GM19438 (cell line): ENCODE measurements around the gene C17orf67.
"Not testable (repeated sequence)": the region's sequence is repeated elsewhere in the genome, so short reads cannot be mapped to it uniquely, and the experiment has no call there.

Experiments
- ATAC-seq: cut with Tn5 transposase; IDR thresholded peaks from one replicate; pipeline ENCODE4 v1.9.1; 2021; ENCODE audit warnings: low read depth; ENCODE audit not compliant: unreplicated experiment

C17orf67 gene

DNA sequence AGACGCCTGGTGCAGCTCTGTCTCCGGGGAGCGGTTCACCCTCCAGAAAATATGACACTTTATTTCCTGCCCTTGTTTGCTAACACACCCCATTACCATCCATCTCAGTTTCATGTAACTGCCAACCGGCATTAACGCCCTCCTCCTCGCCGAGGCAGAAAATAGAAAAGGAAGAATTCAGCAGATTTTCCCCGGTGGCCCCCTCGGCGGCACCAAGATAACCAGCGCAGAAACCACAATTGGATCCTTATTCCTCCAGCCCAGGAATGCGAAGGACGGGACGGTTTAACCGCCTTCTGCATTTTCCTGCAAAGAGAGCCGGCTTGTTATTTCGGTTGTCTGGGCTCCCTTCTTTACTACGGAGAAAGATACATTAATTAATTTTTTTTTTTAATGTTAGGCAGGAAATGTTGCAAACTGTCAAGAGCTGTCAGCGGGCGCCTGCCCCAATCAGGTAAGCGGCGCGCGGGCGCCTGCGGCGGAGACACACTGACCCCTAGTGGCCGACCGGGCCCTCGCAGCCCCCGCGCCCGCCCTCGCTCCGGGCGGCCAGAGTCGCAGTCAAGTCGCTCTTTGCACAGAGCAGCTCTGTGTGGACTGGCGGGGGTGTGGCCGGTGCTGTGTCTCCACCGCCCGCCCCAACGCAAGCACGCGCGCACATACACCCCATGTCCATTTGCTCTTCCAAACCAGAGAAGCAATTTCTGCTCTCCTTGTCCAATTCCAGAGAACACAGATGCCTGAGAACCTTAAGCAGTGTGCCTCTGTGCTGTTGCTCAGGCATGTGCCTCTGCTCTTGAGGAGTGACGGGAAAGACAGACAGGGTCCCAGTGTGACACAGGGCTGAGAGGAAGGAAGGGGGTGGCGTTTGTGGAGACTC is 53.6 kb downstream of the C17orf67 start:
- ATAC-seq, result peak; percentile 89

GRCh38 chr17:56779322-56779721 is 54.4 kb downstream of the C17orf67 start:
- no peak for ATAC-seq

- no peak for ATAC-seq
Measured at GRCh38 chr17:56778898-56779297, 54.8 kb downstream of the C17orf67 start.

DNA sequence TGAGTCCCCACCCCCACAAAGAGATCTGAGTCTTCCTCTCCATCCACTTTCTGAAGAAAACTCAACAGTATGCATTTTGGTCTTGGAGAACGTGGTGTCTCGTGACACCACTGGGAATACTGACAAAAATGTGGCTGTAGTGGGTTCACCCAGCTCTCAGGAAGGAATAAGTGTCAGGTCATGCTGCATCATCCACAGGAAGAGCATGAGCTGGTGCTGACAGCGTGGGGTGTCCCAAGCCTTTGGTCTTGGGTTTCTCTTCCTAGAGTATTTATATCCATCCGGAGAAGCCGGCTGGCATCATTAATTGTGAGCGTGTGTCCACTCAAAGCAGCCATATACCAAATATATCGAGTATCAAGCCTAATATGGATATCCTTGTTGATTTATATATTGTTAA is 55.9 kb downstream of the C17orf67 start:
- ATAC-seq, result no peak

DNA sequence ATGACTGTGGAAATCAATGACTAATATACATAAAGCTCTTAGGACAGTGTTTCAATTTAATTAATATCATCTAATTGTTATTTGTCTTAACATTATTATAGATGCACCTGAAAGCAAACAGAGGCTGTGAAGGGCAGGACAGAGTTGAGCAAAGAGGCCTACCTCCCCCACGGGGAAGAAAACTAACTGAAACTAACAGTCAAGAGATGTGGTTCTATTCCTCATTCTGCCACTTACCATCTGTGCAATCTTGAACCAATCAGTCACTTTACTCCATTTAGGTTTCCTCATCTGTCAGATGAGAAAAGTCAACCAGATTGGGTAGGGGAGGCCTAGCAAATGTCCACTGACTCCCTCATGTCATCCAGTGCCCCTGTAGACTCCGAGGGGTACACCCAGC is 59.1 kb downstream of the C17orf67 start:
- ATAC-seq, result no peak

DNA sequence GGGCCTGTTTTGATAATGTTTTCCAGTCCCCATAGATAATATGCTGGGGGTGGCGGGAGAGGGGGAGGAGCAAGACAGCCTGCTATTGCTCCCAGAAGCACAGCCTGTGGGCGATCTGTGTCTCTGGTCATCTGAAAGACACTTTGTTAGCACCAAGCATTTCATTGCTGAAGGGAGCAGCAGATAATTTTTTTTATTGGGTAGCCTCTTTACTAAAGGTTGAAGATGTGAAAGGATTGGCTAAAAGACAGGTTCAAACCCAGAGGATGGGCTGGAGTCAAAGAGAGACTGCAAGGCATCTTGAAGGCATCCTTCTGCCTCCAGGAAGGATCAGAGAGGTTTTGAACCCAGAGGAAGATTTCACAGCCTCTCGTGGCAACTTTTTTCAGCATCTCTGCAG is 60.6 kb downstream of the C17orf67 start:
- no peak for ATAC-seq

DNA sequence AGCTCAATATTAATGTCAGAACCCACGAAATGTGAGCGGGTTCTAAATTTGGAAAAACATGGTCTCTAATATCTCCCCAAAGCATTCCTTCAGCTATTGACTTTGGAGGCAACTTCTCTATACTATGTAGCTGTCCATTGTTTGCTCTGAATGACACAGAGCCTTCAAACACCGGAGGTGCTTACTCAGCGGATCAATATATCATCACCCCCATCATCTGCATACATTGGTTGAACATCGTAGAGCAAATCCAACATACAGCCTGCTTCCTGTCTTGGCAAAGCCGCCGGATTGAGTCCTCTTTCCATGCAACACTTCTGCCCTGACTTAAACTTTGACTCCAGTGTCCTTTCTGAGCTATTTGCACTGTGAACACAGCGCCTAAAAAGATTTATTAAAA is 61.3 kb downstream of the C17orf67 start:
- ATAC-seq, result no peak

GRCh38 chr17:56771975-56772374 is 61.7 kb downstream of the C17orf67 start:
- no peak for ATAC-seq

DNA sequence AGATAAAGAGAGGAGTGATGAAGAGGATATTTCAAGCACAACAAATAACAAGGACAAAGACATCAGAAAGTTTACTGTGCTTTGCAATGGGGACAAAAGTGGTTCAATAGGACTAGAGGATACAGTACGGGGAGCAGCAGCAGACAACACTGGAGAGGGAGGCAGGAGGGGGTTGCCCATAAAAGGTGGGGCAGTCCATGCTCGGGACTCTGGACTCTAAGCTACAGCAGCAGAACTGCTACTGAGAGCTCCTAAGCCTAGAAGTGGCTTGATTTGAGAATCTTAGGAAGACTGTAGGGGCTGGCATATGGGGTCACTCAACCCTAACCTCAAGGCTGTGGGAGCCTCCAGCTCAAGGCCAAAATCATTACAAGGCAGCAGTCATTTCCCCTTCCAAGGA is 62.2 kb downstream of the C17orf67 start:
- no peak for ATAC-seq

DNA sequence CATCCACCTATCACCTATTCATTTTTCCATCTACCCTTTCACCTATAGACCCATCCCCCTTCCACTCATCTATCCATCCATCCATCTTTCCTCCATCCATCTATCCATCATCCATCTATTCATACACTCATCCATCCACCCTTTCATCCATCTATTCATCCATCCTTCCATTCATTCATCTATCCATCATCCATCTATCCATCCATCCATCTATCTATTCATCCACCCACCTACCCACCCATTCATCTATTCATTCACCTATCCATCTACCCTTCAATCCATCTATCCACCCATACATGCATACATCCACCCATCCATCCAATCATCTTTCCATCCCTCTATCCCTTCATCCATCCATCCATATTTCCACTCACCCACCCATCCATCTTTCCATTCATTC is 63.3 kb downstream of the C17orf67 start:
- ATAC-seq, result no peak

GRCh38 chr17:56765449-56765848 is 68.3 kb downstream of the C17orf67 start:
- no peak for ATAC-seq

DNA sequence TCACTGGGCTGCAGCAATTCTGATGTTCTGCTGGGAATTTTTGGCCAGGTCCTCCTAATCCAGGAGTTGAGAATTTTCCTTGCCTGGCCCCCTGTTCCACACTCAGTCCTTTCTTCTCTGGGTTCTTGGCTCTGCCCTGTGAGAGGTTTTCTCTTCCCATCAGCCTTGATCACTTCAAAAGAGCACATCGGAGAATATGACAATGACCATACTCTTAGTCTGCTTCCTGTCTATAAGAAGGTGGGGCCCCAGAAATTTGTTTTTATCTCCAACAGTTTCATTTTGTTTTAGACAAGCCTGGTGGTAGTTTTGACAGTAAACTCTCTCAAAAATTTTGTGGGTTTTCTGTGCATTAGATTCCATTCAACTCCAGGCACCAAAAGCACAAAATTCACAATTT is 70.7 kb downstream of the C17orf67 start:
- no peak for ATAC-seq

GRCh38 chr17:56762144-56762543 is 71.6 kb downstream of the C17orf67 start:
- ATAC-seq, result no peak

- ATAC-seq, result no peak
Measured at GRCh38 chr17:56761387-56761786, 72.3 kb downstream of the C17orf67 start.

DNA sequence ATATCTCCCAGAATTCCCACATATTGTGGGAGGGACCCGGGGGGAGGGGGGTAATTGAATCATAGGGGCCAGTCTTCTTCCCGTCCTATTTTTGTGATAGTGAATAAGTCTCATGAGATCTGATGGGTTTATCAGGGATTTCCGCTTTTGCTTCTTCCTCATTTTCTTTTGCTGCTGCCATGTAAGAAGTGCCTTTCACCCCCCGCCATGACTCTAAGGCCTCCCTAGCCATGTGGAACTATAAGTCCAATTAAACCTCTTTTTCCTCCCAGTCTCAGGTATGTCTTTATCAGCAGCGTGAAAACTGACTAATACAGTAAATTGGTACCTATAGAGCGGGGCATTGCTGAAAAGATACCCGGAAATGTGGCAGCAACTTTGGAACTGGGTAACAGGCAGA is 76.1 kb downstream of the C17orf67 start:
- not testable (repeated sequence) for ATAC-seq

DNA sequence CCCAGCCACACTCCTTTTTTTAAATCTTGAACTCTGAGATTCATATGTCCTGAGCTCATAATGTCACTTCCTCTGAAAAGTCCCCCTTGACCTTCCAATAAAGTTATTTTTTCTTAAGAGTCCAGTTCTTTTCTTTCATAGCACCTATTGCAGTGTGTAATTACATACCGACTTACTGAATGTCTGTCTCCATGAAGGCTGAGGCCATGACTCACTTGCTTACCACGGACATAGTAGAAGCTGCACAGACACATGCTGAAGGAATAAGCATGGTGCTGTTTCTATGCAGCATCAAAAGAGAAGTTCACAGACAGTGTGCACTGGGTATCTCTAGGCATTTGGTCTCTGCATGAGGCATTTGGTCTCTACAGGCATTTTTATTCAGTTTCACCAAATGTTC is 77.2 kb downstream of the C17orf67 start:
- no peak for ATAC-seq

- ATAC-seq, result no peak
Measured at GRCh38 chr17:56755310-56755709, 78.4 kb downstream of the C17orf67 start.

- ATAC-seq, result no peak
Measured at GRCh38 chr17:56754523-56755208, 79.1 kb downstream of the C17orf67 start.

DNA sequence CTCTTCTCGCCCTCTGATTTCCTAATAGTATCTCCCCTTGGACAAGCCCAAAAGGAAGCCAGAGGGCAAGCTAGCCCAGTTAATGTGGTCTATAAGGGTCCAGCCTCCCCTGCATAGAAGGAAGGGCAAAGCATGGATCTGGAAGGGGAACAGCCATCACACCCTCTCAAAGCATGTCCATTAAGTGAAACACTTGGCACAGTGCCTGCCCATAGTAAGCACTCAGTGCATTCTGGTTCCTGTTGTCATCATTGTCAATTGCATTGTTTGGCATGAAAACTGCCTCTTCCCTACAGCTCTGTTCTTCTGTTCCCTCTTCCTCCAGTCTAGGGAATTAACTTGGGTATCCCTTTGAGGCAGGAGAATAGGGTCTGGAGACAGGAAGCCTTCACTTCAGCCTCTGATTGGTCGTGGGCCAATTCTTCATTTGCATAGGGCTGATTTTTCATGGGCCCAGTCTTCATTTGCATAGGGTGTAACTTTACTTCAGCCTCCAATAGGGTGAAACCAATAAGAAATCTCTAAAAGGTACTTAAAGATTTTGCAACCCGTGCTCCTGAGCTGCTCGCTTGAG is 81.4 kb downstream of the C17orf67 start:
- no peak for ATAC-seq

DNA sequence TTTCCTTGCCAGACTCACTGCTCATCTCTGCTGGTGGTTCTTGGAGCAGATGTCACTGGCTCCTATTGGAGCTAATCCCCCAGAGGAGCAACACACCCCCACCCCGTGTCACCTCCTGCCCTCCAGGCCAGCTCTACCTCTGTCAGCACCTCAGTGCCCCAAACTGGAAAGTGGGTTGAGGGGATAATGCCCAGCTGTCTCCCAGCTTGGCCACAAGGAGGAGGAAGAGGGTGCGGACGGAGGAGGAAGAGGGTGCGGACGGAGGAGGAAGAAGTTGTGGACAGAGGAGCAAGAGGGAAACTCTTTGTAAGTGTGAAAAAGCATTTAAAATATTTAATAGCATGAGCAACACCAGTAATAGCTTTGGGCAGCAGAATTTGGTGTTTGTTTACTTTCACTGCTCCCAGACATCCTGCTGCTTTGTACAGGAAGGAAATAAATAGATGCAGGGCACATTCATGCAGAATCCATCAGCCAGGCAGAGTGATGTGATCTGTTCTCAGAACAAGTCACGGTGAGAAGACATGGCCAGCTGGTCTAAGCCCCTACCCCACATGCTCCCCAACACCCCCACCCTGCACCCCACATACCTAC is 82.5 kb downstream of the C17orf67 start:
- no peak for ATAC-seq

DNA sequence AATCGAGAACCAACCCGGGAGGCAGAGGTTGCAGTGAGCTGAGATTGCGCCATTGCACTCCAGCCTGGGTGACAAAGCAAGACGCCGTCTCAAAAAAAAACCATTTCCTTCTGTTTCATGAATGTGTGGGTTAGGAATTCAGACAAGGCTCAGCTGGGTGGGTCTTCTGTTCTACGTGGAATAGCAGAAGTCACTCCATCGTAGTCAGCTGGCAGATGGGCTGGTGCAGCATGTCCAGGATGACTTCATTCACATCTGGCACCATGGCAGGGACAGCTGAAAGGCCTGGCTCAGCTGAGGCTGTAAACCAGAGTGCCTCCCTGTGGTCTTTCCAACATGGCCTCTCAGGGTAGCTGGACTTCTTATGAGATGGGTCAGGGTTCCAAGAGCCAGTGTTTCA is 89.0 kb downstream of the C17orf67 start:
- ATAC-seq, result no peak
